IMR-90 (cell line): ENCODE results near the gene NUMA1. TPM values are rescaled to one million over a fixed set of nuclear protein-coding genes. Genes with fewer than 3 reads are reported as not detected.

Source experiments
- ATAC-seq: fragments of 200-7000 bp; cut with Tn5 transposase; 2 replicates; pipeline ENCODE4 v1.9.1; 2020; ENCODE audit warnings: low read depth, mild to moderate bottlenecking, moderate library complexity
- BruUV-seq: library from RNA; stranded (reverse); fragments of 400-500 nt; replicated peaks from 2 replicates; lab custom pipeline; 2021; lab: Mats Ljungman, UMichigan
- CTCF ChIA-PET: fragments of 300-600 bp; formaldehyde crosslinking; extraction: SDS; loops from one replicate; lab custom pipeline; 2021; ENCODE audit warnings: antibody characterized with exemption; lab: Yijun Ruan, JAX
- POLR2A ChIA-PET: fragments of 300-600 bp; sonication (Branson Sonifier 250); formaldehyde crosslinking; loops from one replicate; lab custom pipeline; 2022; ENCODE audit warnings: antibody characterized with exemption; ENCODE audit not compliant: unreplicated experiment; lab: Charles Lee
- DNase-seq: peaks from one replicate; pipeline ENCODE4 v3.0.0; 2013
- H2AFZ ChIP-seq: replicated peaks from 2 replicates; pipeline ENCODE3; 2013; ENCODE audit warnings: low read length, mild to moderate bottlenecking; ENCODE audit not compliant: poor library complexity
- H2AK5ac ChIP-seq: 2 replicates; pipeline ENCODE4 v1.6.1; 2013; ENCODE audit warnings: low read depth, low read length, inconsistent platforms
- H2AK9ac ChIP-seq: replicated peaks from 2 replicates; pipeline ENCODE3; 2013; ENCODE audit warnings: mild to moderate bottlenecking, low read depth, low read length, moderate library complexity; ENCODE audit not compliant: poor library complexity
- H2BK120ac ChIP-seq: 2 replicates; pipeline ENCODE4 v1.6.1; 2013; ENCODE audit warnings: low read depth, low read length, inconsistent platforms
- H2BK15ac ChIP-seq: 3 replicates; pipeline ENCODE4 v1.6.1; 2013; ENCODE audit warnings: low read depth, low read length, inconsistent platforms
- H2BK20ac ChIP-seq: 2 replicates; pipeline ENCODE4 v1.6.1; 2013; ENCODE audit warnings: low read depth, mild to moderate bottlenecking, inconsistent platforms, low read length, moderate library complexity
- H2BK5ac ChIP-seq: 2 replicates; pipeline ENCODE4 v1.6.1; 2013; ENCODE audit warnings: mild to moderate bottlenecking, low read depth, low read length, inconsistent platforms; ENCODE audit not compliant: poor library complexity, severe bottlenecking
- H3K14ac ChIP-seq: replicated peaks from 2 replicates; pipeline ENCODE4 v1.6.1; 2013; ENCODE audit warnings: low read depth, low read length, inconsistent platforms
- H3K18ac ChIP-seq: 2 replicates; pipeline ENCODE4 v1.6.1; 2013; ENCODE audit warnings: low read depth, low read length, control low read depth
- H3K23ac ChIP-seq: 2 replicates; pipeline ENCODE4 v1.6.1; 2013; ENCODE audit warnings: low read depth, low read length, inconsistent platforms
- H3K27ac ChIP-seq: 2 replicates; pipeline ENCODE4 v1.5.1; 2013; ENCODE audit warnings: mild to moderate bottlenecking, control low read depth, low read length; ENCODE audit not compliant: insufficient read depth
- H3K27me3 ChIP-seq: 2 replicates; pipeline ENCODE4 v1.6.1; 2013; ENCODE audit warnings: low read length; ENCODE audit not compliant: control insufficient read depth, insufficient read depth
- H3K36me3 ChIP-seq: 2 replicates; pipeline ENCODE4 v1.6.1; 2013; ENCODE audit warnings: low read length, mixed read lengths; ENCODE audit not compliant: control insufficient read depth, insufficient read depth
- H3K4ac ChIP-seq: 2 replicates; pipeline ENCODE4 v1.6.1; 2013; ENCODE audit warnings: low read depth, low read length, inconsistent platforms
- H3K4me1 ChIP-seq: 2 replicates; pipeline ENCODE4 v1.6.1; 2013; ENCODE audit warnings: low read length, mixed read lengths; ENCODE audit not compliant: control insufficient read depth, insufficient read depth
- H3K4me2 ChIP-seq: 2 replicates; pipeline ENCODE4 v1.6.1; 2013; ENCODE audit warnings: low read depth, mild to moderate bottlenecking, control low read depth, low read length, moderate library complexity
- H3K4me3 ChIP-seq: 2 replicates; pipeline ENCODE4 v1.5.1; 2013; ENCODE audit warnings: low read depth, mild to moderate bottlenecking, control low read depth, low read length, moderate library complexity; ENCODE audit not compliant: insufficient read depth
- H3K56ac ChIP-seq: 2 replicates; pipeline ENCODE4 v1.6.1; 2013; ENCODE audit warnings: low read length, inconsistent platforms; ENCODE audit not compliant: insufficient read depth; ENCODE audit errors: extremely low read depth
- H3K79me1 ChIP-seq, 2 experiments: 2 replicates each; pipeline ENCODE4 v1.6.1; 2013; ENCODE audit warnings: low read length in 2 of 2, inconsistent platforms in 1 of 2, low read depth in 1 of 2
- H3K9ac ChIP-seq: 2 replicates; pipeline ENCODE4 v1.6.1; 2013; ENCODE audit warnings: low read depth, low read length, control low read depth
- H3K9me1 ChIP-seq: 2 replicates; pipeline ENCODE4 v1.6.1; 2013; ENCODE audit warnings: low read length, inconsistent platforms; ENCODE audit not compliant: insufficient read depth
- H3K9me3 ChIP-seq: 2 replicates; pipeline ENCODE4 v1.6.1; 2013; ENCODE audit warnings: low read length; ENCODE audit not compliant: control insufficient read depth, insufficient read depth
- H4K20me1 ChIP-seq: 2 replicates; pipeline ENCODE4 v1.6.1; 2013; ENCODE audit warnings: low read length, inconsistent platforms; ENCODE audit not compliant: insufficient read depth
- H4K5ac ChIP-seq: 2 replicates; pipeline ENCODE4 v1.6.1; 2013; ENCODE audit warnings: mild to moderate bottlenecking, low read depth, low read length, control low read depth
- H4K8ac ChIP-seq, 2 experiments: 2 replicates each; pipeline ENCODE4 v1.6.1; 2013; ENCODE audit warnings: low read depth in 2 of 2, low read length in 2 of 2, control low read depth in 1 of 2, inconsistent platforms in 1 of 2
- H4K91ac ChIP-seq: 2 replicates; pipeline ENCODE4 v1.6.1; 2013; ENCODE audit warnings: low read depth, low read length, inconsistent platforms; ENCODE audit not compliant: insufficient read depth
- BHLHE40 ChIP-seq: fragments of 150-350 bp; IDR thresholded peaks from 2 replicates; pipeline ENCODE4 v1.6.1; 2016; ENCODE audit warnings: mild to moderate bottlenecking, low read depth, low read length
- FOS ChIP-seq: fragments of 150-350 bp; IDR thresholded peaks from 2 replicates; pipeline ENCODE4 v1.6.1; 2016; ENCODE audit warnings: low read depth, low read length
- MAFK ChIP-seq: IDR thresholded peaks from 2 replicates; pipeline ENCODE4 v1.6.1; 2012; ENCODE audit warnings: low read depth, low read length, improper control_type of control experiment
- MAZ ChIP-seq: IDR thresholded peaks from 2 replicates; pipeline ENCODE4 v1.6.1; 2012; ENCODE audit warnings: low read depth, mild to moderate bottlenecking, low read length, improper control_type of control experiment, moderate library complexity, borderline replicate concordance
- MXI1 ChIP-seq: IDR thresholded peaks from 2 replicates; pipeline ENCODE4 v1.6.1; 2012; ENCODE audit warnings: low read depth, mild to moderate bottlenecking, low read length, moderate library complexity, borderline replicate concordance
- NFE2L2 ChIP-seq: fragments of 150-350 bp; IDR thresholded peaks from 2 replicates; pipeline ENCODE4 v1.6.1; 2016; ENCODE audit warnings: low read depth, mild to moderate bottlenecking, low read length
- POLR2A ChIP-seq: IDR thresholded peaks from 2 replicates; pipeline ENCODE4 v1.6.1; 2012; ENCODE audit warnings: mild to moderate bottlenecking, low read depth, low read length
- RAD21 ChIP-seq: IDR thresholded peaks from 2 replicates; pipeline ENCODE4 v1.6.1; 2012; ENCODE audit warnings: low read length, improper control_type of control experiment
- RCOR1 ChIP-seq: IDR thresholded peaks from 2 replicates; pipeline ENCODE4 v1.6.1; 2012; ENCODE audit warnings: mild to moderate bottlenecking, low read length, improper control_type of control experiment; ENCODE audit not compliant: insufficient replicate concordance
- SMC3 ChIP-seq: fragments of 150-350 bp; IDR thresholded peaks from 2 replicates; pipeline ENCODE4 v1.6.1; 2016; ENCODE audit warnings: low read depth, mild to moderate bottlenecking, antibody characterized with exemption, low read length, moderate library complexity
- WGBS, 2 experiments: methylation state at CpG; one replicate each; pipeline versions ENCODE4 v1.1.5 to v1.1.7; 2013; ENCODE audit warnings: missing lambda C conversion rate in 2 of 2; ENCODE audit not compliant: insufficient read length in 1 of 2; ENCODE audit errors: extremely low coverage in 2 of 2; 5-methylcytosine and 5-hydroxymethylcytosine counted together
- dilution Hi-C: fragments of 300-500 bp; cut with HindIII; formaldehyde crosslinking; loops from one replicate; pipeline ENCODE4 v1.14.3; 2018; ENCODE audit warnings: low sequenced_read_pairs; ENCODE audit not compliant: unreplicated experiment
- in situ Hi-C: fragments of 300-500 bp; cut with MboI; formaldehyde crosslinking; loops from 3 replicates; pipeline ENCODE4 v1.14.3; 2019; ENCODE audit warnings: low sequenced_read_pairs, inconsistent platforms, mixed read lengths
- intact Hi-C: fragments of 100-400 bp; cut with micrococcal nuclease; formaldehyde crosslinking; loops from 2 replicates; pipeline ENCODE4 v1.10.0; 2022
- polyA plus RNA-seq, 3 experiments: library from polyadenylated mRNA; depleted of rRNA; stranded (reverse); fragments of >200 nt; gene quantifications; 2 replicates each; pipeline ENCODE4 v1.2.3, GENCODE V29; 2012; ENCODE audit warnings: low replicate concordance in 1 of 3
- total RNA-seq: library from RNA; depleted of rRNA; stranded (reverse); fragments of >200 nt; gene quantifications from 2 replicates; pipeline ENCODE4 v1.2.3, GENCODE V29; 2012
- TF ChIP-seq, protein P1 (sequence below): conservative IDR thresholded peaks from 2 replicates; pipeline ENCODE4 v1.5.1; 2012; ENCODE audit warnings: mild to moderate bottlenecking, low read depth, low read length, improper control_type of control experiment
- TF ChIP-seq, protein P2 (sequence below): fragments of 150-350 bp; IDR thresholded peaks from 2 replicates; pipeline ENCODE4 v1.6.1; 2017; ENCODE audit warnings: mild to moderate bottlenecking, antibody characterized with exemption, low read length, low read depth
- TF ChIP-seq, protein P3 (sequence below): fragments of 150-350 bp; IDR thresholded peaks from 2 replicates; pipeline ENCODE4 v1.6.1; 2016; ENCODE audit warnings: low read depth, mild to moderate bottlenecking, low read length, moderate library complexity, borderline replicate concordance

The NUMA1 gene
- total and polyA plus RNA-seq, 2 of the 4 experiments (the other 2 are of a cell fraction): 61.7 to 97.0 TPM

DNA sequence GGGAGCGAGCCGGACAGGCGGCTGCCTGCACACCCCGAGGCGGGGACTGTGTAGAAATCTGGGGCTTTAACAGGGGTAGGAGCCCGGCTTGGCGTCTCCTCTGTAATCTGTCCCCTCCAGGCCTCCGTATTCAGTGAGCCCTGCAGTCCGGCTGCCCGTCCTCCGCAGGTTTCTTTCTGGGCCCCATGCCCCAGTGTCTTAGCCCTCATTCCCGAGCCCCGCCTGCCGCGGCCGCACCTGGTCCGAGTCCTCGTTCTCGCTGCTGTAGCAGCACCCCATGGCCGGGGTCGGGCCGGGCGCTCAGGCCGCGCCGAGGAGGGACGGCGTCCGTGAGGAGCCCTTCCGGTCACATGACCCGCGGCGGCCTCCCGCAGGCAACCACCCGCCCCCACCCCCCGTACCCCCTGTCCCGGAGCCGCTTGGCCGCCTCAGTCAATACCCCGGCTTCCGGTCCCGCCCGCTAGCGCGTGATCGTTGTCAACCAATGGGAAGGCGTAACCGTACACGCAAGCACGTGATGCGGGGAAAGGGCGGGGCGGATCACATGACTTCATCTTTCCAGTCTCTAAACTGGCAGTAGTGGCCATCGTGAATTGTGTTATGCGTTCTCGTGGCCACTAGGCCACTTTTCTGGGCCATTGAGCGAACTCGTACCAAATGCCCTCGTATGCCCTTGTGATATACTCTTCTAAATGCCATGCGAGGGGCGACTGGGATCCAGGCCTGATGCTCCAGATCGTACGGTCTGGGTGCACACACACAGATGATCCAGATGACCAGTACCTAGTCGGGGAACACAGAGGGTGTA is 22.8 kb upstream of the NUMA1 start, which contains the start of gene LAMTOR1:
TSS of gene LAMTOR1 (minus strand) at position 352 of the 808 bp plus-strand sequence. CDS start at position 279, 73 bp downstream.
- H2BK120ac ChIP-seq: peak within 1 kb of the TSS; percentile 74
- peak within 1 kb of the TSS; percentile 90 for H2BK5ac ChIP-seq
- H4K5ac ChIP-seq: peak within 1 kb of the TSS; percentile 94
- TF ChIP-seq, protein P1, sequence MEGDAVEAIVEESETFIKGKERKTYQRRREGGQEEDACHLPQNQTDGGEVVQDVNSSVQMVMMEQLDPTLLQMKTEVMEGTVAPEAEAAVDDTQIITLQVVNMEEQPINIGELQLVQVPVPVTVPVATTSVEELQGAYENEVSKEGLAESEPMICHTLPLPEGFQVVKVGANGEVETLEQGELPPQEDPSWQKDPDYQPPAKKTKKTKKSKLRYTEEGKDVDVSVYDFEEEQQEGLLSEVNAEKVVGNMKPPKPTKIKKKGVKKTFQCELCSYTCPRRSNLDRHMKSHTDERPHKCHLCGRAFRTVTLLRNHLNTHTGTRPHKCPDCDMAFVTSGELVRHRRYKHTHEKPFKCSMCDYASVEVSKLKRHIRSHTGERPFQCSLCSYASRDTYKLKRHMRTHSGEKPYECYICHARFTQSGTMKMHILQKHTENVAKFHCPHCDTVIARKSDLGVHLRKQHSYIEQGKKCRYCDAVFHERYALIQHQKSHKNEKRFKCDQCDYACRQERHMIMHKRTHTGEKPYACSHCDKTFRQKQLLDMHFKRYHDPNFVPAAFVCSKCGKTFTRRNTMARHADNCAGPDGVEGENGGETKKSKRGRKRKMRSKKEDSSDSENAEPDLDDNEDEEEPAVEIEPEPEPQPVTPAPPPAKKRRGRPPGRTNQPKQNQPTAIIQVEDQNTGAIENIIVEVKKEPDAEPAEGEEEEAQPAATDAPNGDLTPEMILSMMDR: peak; percentile 48
- TF ChIP-seq RAD21: peak; percentile 37
- TF ChIP-seq MAFK: no peak
- TF ChIP-seq, protein P2, sequence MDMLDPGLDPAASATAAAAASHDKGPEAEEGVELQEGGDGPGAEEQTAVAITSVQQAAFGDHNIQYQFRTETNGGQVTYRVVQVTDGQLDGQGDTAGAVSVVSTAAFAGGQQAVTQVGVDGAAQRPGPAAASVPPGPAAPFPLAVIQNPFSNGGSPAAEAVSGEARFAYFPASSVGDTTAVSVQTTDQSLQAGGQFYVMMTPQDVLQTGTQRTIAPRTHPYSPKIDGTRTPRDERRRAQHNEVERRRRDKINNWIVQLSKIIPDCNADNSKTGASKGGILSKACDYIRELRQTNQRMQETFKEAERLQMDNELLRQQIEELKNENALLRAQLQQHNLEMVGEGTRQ: peak; percentile 99
- TF ChIP-seq BHLHE40: peak; percentile 97
- no peak for TF ChIP-seq NFE2L2
- peak; percentile 93 for TF ChIP-seq POLR2A
- peak; percentile 84; the same call in 1 of the 2 replicates for TF ChIP-seq FOS
- TF ChIP-seq MAZ: peak; percentile 90
- peak; percentile 39 for TF ChIP-seq SMC3
- TF ChIP-seq MXI1: peak; percentile 53; the same call in 1 of the 2 replicates
- TF ChIP-seq RCOR1: peak; percentile 42
- TF ChIP-seq, protein P3, sequence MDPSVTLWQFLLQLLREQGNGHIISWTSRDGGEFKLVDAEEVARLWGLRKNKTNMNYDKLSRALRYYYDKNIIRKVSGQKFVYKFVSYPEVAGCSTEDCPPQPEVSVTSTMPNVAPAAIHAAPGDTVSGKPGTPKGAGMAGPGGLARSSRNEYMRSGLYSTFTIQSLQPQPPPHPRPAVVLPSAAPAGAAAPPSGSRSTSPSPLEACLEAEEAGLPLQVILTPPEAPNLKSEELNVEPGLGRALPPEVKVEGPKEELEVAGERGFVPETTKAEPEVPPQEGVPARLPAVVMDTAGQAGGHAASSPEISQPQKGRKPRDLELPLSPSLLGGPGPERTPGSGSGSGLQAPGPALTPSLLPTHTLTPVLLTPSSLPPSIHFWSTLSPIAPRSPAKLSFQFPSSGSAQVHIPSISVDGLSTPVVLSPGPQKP: no peak
- peak; percentile 99 for DNase-seq
- peak within 1 kb of the TSS; percentile 94 for H3K27ac ChIP-seq
- 6% methylated on average over 28 of the region's 64 CpGs; no CpG with 5 or more reads in 1 of the 2 experiments for WGBS, 2 experiments
- H3K18ac ChIP-seq: peak within 1 kb of the TSS; percentile 53
- POLR2A ChIA-PET: interaction anchor here (1.3 kb wide), 1 partner anchor 9 kb away, joined by 4 read pairs; the partner anchor contains the start of gene ANAPC15
- peak within 1 kb of the TSS; percentile 90 for H3K56ac ChIP-seq
- peak within 1 kb of the TSS; percentile 89 for H3K9ac ChIP-seq
- no peaks in the 10 kb centered on the region for H3K9me3 ChIP-seq
- dilution Hi-C loops: no loop called here
- H4K8ac ChIP-seq: peak within 1 kb of the TSS; percentile 86 to 100
- intact Hi-C loops: loop anchor here (1.0 to 5.0 kb wide), 4 partner anchors 78 to 331 kb away; partner anchors contain the start of gene CLPB
- H3K4ac ChIP-seq: peak within 1 kb of the TSS; percentile 98
- peaks cover 20% of the 10 kb centered on the region for H3K36me3 ChIP-seq
- peak within 1 kb of the TSS; percentile 99 for H3K14ac ChIP-seq
- in situ Hi-C loops: no loop called here
- H3K4me3 ChIP-seq: peak within 1 kb of the TSS; percentile 75
- peak within 1 kb of the TSS; percentile 99 for H2AK9ac ChIP-seq
- peak; percentile 95 for ATAC-seq
- no peaks in the 10 kb centered on the region; the same call in 1 of the 2 replicates for H4K20me1 ChIP-seq
- H2BK20ac ChIP-seq: peak within 1 kb of the TSS; percentile 36; the same call in 1 of the 2 replicates
- H3K27me3 ChIP-seq: no peaks in the 10 kb centered on the region
- H2BK15ac ChIP-seq: peak within 1 kb of the TSS; percentile 37; the same call in 2 of the 3 replicates
- H3K23ac ChIP-seq: peak within 1 kb of the TSS; percentile 97
- peak within 1 kb of the TSS; percentile 91 for H4K91ac ChIP-seq
- H2AK5ac ChIP-seq: peak within 1 kb of the TSS; percentile 96
- H3K4me1 ChIP-seq: peaks cover 10% of the 10 kb centered on the region
- TSS peak; percentile 70 for BruUV-seq
- peaks cover 39% of the 10 kb centered on the region for H3K9me1 ChIP-seq
- peak within 1 kb of the TSS; percentile 95 for H2AFZ ChIP-seq
- CTCF ChIA-PET: interaction anchor here (0.6 to 2.3 kb wide), 2 partner anchors 12 to 69 kb away, joined by 3 to 10 read pairs; no protein-coding TSS in a partner anchor
- H3K4me2 ChIP-seq: peak within 1 kb of the TSS; percentile 98
- H3K79me1 ChIP-seq: peaks cover 34 to 56% of the 10 kb centered on the region in 2 experiments
